ENCODE measurements around the gene INSM1.
"Not testable (repeated sequence)": the region's sequence is repeated elsewhere in the genome, so short reads cannot be mapped to it uniquely, and the experiment has no call there.

Gene INSM1

DNA sequence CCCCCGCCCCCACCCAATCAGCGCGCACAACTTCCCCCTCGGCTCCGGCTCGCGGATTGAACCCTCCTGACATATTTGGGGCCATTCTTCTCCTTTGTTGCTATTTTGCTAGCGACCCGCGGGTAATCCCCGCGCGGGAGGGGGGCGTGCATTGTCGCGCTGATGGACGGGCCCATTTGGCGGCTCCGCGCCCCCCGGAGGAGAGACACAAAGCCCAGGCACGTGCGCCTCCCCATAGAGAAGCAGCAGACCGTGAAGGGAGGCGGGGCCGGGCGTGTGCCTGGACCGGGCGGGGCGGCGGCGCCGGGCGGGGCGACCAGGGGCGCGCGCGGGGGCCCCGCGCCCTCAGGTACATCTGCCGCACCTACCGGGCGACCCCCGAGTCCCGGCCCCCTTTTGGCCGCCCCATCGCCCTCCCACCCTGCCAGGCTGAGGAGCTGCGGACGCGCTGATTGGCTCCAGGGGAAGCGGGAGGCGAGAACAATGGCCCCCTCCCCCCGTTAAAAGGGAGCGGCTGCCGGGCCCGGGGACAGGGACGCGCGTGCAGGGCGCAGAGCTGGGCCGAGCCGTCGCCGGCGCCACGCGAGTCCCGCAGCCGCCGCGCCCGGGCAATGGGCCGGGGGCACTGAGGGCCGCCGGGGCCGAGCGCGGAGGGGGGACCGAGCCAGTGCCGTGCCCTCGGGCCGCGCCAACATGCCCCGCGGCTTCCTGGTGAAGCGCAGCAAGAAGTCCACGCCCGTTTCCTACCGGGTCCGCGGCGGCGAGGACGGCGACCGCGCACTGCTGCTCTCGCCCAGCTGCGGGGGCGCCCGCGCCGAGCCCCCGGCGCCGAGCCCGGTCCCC is at the start of gene INSM1:
Gene INSM1, plus strand, starts transcription at position 530 of the 843 bp plus-strand sequence. Its CDS starts 164 bp downstream, at position 694.
- DNase-seq (ENCODE audit: low spot score), result no peak

DNA sequence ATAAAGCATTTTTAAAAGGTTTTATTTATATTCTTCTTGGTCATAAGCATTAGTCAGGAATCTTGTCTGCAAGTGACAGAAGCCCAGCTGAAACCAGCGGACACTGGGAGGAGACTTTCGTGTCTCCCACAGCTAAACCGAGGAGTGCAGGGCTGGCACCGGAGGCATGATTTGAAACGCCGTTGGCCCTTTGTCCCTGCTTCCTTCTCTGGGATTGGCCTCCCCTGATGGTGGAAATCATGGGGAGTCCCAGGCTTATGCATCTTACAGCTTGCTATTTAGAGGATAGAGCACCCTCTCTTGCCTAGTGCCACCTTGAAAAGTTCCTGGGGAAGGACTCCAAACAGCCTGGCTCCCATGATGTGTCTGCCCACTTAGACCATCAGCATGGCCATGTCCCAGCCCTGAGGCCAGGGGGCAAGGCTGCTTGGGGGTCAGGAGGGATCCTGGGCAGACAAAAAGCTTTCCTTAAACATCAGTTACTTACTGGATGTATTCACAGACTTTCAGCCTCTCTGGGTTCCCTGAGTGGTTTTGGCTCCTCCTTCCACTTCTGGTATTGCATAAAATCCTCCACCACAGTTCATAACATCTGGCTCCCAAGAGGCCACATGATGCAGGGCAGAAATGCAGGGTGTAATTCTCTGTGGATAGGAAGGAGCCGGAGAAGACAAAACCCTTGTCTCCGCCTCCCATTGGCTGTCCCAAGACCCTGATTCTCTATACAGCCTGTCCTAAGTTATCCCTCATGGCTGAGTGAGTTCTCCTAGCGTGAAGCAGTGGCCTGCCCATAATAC is 49.3 kb upstream of the INSM1 start:
- no peak for DNase-seq (ENCODE audit: low spot score)

GRCh38 chr20:20321134-20321533 is 46.8 kb upstream of the INSM1 start:
- no peak for DNase-seq (ENCODE audit: low spot score)

- no peak for DNase-seq (ENCODE audit: low spot score)
These were observed 46.0 kb upstream of the INSM1 start for GRCh38 chr20:20321917-20322316.

DNA sequence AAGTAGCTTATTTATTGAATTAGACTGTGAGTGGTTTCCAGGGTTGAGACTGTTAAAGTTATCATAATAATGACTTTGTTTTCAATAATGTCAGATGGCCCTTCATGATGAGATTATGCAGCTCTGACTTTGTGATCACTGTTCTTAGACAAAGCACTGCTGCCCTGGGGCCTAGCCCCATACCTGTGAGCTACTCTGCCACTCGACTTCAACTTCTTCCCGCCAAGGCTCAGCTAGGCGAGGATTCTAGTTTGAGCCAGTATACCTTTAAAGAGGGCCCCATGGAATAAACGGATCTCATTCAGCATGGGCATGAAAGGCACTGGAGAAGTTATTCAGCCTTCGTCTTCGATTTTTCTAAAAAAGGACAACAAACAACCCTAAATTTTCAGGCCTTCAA is 45.0 kb upstream of the INSM1 start:
- no peak for DNase-seq (ENCODE audit: low spot score)

DNA sequence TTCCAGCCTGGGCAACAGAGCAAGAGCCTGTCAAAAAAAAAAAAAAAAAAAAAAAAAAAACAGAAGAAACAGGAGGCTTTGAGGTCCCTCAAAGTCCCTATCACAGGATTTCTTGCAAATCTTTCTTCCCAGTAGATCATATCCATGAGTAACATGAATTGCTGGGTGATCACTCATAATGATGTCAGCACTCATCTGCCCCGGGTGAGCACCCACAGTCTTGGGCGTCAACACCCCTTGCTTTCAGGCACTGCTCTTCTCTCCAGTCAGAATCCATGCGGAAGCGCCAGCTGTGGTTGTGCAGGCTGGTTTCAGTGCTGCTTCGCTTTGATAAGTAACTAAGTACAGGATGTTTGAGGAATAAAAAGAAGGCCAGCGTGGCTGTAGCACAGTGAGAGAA is 40.2 kb upstream of the INSM1 start:
- no peak for DNase-seq (ENCODE audit: low spot score)

- DNase-seq (ENCODE audit: low spot score), result no peak
These were observed 38.3 kb upstream of the INSM1 start for GRCh38 chr20:20329564-20329963.

- DNase-seq (ENCODE audit: low spot score), result no peak
These were observed 36.7 kb upstream of the INSM1 start for GRCh38 chr20:20331156-20331555.

DNA sequence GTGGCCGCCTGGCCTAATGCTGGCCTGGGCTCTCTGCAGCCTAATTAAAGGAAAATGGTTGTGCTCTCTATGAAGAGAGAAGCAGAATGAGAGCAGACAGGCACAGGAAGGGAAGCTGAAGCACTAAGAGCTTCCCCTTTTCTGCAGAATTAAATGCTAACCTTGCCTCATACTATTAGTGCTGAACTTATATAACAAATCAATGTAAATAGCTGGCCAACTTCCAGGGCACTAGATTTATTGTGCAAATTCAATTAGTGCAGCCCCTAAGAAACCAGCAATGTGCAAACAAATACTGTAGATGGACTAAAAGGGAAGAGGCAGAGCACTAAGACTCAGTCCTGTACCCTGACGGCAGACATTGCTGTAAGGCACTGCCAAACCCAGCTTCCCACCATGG is 36.1 kb upstream of the INSM1 start:
- DNase-seq (ENCODE audit: low spot score), result no peak

DNA sequence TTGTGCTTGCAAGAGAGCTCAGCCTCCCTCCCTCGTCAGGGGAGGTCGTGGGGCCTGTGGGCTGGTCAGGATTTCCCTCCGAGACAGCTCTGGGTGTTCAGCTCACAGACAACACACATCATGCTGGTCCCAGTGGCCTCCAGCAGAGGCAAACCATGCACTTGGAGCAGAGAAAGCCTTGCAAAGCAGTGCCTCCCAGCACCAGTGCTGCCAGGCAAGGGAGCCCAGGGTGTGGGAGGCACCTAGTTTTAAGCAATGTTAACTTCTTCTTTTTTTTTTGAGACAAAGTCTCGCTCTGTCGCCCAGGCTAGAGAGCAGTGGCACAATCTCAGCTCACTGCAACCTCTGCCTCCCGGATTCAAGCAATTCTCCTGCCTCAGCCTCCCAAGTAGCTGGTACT is 34.0 kb upstream of the INSM1 start:
- DNase-seq (ENCODE audit: low spot score), result no peak

GRCh38 chr20:20334489-20334888 is 33.4 kb upstream of the INSM1 start:
- DNase-seq (ENCODE audit: low spot score), result no peak

- no peak for DNase-seq (ENCODE audit: low spot score)
These were observed 29.7 kb upstream of the INSM1 start for GRCh38 chr20:20338133-20338730.

DNA sequence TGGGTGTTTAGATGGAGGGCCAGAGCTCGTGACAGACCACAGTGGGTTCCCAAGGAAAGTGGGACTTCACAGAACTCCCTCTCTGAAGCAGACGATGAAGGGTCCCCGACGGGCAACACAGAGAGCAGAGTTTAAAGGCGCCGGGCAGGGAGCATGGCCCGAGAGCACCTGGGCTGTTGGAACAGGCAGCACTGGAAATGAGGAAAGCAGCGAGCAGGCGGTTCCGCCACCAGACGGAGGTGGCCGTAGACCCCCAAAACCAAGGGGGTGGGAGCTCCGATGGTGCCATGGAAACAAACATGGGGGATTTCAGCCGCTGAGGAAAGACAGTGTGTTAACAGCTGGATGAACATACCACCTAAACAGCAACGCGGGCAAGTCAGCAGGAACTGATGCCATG is 27.5 kb upstream of the INSM1 start:
- no peak for DNase-seq (ENCODE audit: low spot score)

DNA sequence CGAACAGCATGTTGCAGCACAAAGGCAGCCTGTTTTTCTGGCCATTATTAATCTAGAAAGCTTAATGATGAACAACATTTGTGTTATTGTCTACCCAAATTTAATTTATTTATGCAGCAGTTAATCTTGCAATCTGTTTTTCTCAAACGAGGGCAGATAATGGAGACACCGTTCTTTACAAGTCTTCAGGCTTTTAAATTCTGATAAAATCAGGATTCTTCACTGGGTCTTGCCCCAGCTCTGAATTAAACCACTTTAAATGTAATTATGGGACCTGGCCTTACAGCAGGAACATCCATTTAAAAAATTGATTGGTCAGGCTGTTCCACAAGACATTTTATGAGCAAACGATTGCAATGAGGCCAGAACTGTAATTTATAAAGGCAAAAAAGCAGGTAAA is 26.5 kb upstream of the INSM1 start:
- DNase-seq (ENCODE audit: low spot score), result no peak

- DNase-seq (ENCODE audit: low spot score), result no peak
These were observed 25.8 kb upstream of the INSM1 start for GRCh38 chr20:20342066-20342465.

GRCh38 chr20:20343932-20344331 is 24.0 kb upstream of the INSM1 start:
- DNase-seq (ENCODE audit: low spot score), result no peak

DNA sequence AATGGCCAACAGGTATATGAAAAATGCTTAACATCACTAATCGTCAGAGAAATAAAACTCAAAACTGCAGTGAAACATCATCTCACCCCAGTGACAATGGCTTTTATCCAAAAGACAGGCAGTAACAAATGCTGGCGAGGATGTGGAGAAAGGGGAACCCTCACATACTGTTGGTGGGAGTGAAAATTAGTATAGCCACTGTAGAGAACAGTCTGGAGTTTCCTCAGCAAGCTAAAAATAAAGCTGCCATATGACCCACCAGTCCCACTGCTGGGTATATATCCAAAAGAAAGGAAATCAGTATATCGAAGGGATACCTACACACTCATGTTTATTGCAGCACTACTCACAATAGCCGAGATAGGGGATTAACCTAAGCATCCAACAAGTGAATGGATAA is 23.4 kb upstream of the INSM1 start:
- DNase-seq (ENCODE audit: low spot score), result no peak

- DNase-seq (ENCODE audit: low spot score), result no peak
These were observed 14.3 kb upstream of the INSM1 start for GRCh38 chr20:20353576-20353975.

GRCh38 chr20:20355503-20355902 is 12.4 kb upstream of the INSM1 start:
- not testable (repeated sequence) for DNase-seq (ENCODE audit: low spot score)

GRCh38 chr20:20358801-20359200 is 9.1 kb upstream of the INSM1 start:
- no peak for DNase-seq (ENCODE audit: low spot score)

GRCh38 chr20:20359628-20360027 is 8.3 kb upstream of the INSM1 start:
- no peak for DNase-seq (ENCODE audit: low spot score)

GRCh38 chr20:20360464-20360863 is 7.4 kb upstream of the INSM1 start:
- DNase-seq (ENCODE audit: low spot score), result peak; percentile 71

All from LoVo (cell line).